Caco-2 (cell line): ENCODE data around the gene CDKN2A. TPM values are rescaled to one million over a fixed set of nuclear protein-coding genes. Genes with fewer than 3 reads are reported as not detected.

Experiments used
- BruUV-seq: library from RNA; stranded (reverse); fragments of 400-500 nt; replicated peaks from 2 replicates; lab custom pipeline; 2021; lab: Mats Ljungman, UMichigan
- CTCF ChIA-PET: fragments of 300-600 bp; sonication (Branson Sonifier 250); formaldehyde crosslinking; loops from one replicate; lab custom pipeline; 2022; ENCODE audit warnings: antibody characterized with exemption; lab: Charles Lee
- POLR2A ChIA-PET: fragments of 300-600 bp; sonication (Branson Sonifier 250); formaldehyde crosslinking; loops from one replicate; lab custom pipeline; 2022; ENCODE audit warnings: antibody characterized with exemption; lab: Charles Lee
- DNase-seq, 2 experiments: peaks; one replicate each; pipeline versions ENCODE4 v3.0.0 to v3.0.0-alpha.2; 2020 to 2022
- H3K27me3 ChIP-seq: replicated peaks from 2 replicates; pipeline ENCODE4 v1.6.0; 2011; ENCODE audit warnings: low read length; ENCODE audit not compliant: control insufficient read depth, insufficient read depth
- H3K36me3 ChIP-seq: 2 replicates; pipeline ENCODE4 v1.5.1; 2011; ENCODE audit warnings: low read length; ENCODE audit not compliant: control insufficient read depth, insufficient read depth
- H3K4me1 ChIP-seq: fragments of 250-450 bp; sonication (Bioruptor Pico); 2 replicates; pipeline ENCODE4 v1.5.1; 2020; ENCODE audit warnings: mild to moderate bottlenecking
- H3K4me3 ChIP-seq: 2 replicates; pipeline ENCODE4 v1.5.1; 2011; ENCODE audit warnings: low read depth, mild to moderate bottlenecking, control low read depth, low read length
- H3K9me3 ChIP-seq: fragments of 250-450 bp; sonication (Bioruptor Pico); 2 replicates; pipeline ENCODE4 v1.5.1; 2020; ENCODE audit warnings: mild to moderate bottlenecking, moderate library complexity
- H3K27ac Mint-ChIP-seq: one replicate; pipeline ENCODE4 v1.8.0; 2022; ENCODE audit warnings: mixed read lengths; ENCODE audit not compliant: unreplicated experiment
- H3K27me3 Mint-ChIP-seq: one replicate; pipeline ENCODE4 v1.8.0; 2022; ENCODE audit warnings: mixed read lengths; ENCODE audit not compliant: insufficient read depth, unreplicated experiment
- H3K36me3 Mint-ChIP-seq: one replicate; pipeline ENCODE4 v1.8.0; 2022; ENCODE audit warnings: mild to moderate bottlenecking, mixed read lengths; ENCODE audit not compliant: insufficient read depth, unreplicated experiment
- H3K4me1 Mint-ChIP-seq: one replicate; pipeline ENCODE4 v1.8.0; 2022; ENCODE audit warnings: low read depth, mixed read lengths; ENCODE audit not compliant: unreplicated experiment
- H3K4me3 Mint-ChIP-seq: one replicate; pipeline ENCODE4 v1.8.0; 2022; ENCODE audit warnings: mild to moderate bottlenecking, moderate library complexity, mixed read lengths; ENCODE audit not compliant: unreplicated experiment
- H3K9me3 Mint-ChIP-seq: one replicate; pipeline ENCODE4 v1.8.0; 2022; ENCODE audit warnings: mixed read lengths; ENCODE audit not compliant: unreplicated experiment
- intact Hi-C: fragments of 100-400 bp; cut with micrococcal nuclease; formaldehyde crosslinking; loops from one replicate; pipeline ENCODE4 v1.10.0; 2022; ENCODE audit not compliant: unreplicated experiment
- total RNA-seq: library from RNA; stranded (reverse); gene quantifications from 2 replicates; pipeline ENCODE4 v1.2.3, GENCODE V29; 2022
- TF ChIP-seq, protein P1 (sequence below), 2 experiments: fragments of 200-600 bp in 1 of 2; IDR thresholded peaks; 1 replicate in 1 of 2; 2 replicates in 1 of 2; pipeline versions ENCODE4 v1.5.1 to v1.8.0; 2011 to 2022; ENCODE audit warnings: antibody characterized with exemption in 1 of 2, control low read depth in 1 of 2, inconsistent platforms in 1 of 2, low read depth in 1 of 2, low read length in 1 of 2, mild to moderate bottlenecking in 1 of 2, moderate library complexity in 1 of 2; ENCODE audit not compliant: insufficient read depth in 1 of 2, severe bottlenecking in 1 of 2, unreplicated experiment in 1 of 2

CDKN2A gene
- total RNA-seq, 1 experiment from 2014 or later = 48.0 TPM

DNA sequence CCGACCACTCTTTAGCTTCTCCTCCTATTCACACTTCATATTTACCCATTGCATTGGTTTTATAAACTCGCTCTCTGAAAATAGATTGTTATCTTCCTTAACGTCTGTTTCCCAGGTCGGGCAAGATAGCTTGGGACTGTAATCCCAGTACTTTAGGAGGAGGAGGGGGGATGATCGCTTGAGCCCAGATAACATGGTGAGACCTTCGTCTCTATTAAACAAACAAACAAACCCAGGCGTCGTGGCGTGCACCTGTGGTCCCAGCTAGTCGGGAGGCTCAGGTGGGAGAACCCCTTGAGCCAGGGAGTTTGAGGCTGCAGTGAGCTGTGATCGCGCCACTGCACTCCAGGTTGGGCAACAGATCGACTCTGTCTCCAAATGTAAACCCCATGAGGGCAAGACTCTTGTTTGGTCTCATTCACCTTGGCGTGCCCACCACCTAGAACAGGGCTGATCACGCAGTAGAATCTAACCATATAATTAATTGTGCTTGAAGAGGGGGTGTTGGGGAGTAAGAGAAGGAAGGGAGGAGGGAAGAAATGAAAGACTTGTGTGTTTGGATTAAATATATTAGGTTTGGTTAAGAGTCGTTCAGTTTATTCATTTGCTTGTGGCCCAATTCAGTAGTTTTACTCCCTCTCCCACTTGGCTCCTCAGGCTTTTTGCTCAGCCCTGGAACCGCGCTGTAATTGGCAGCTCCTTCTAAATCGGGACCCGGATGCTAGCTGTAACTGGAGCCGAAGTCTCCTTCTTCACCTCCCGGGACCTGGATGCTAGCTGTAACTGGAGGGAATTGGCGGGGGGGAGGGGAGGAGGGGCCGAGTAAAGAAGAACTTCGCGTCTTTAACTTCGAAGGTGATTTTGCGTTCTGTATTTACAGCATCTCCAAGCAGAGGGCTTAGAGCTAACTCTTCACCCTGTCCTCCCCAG is 24.9 kb downstream of the CDKN2A start:
- intact Hi-C loops = loop anchor here (10.0 kb wide), 1 partner anchor 94 kb away; no protein-coding TSS in a partner anchor
- H3K4me1 ChIP-seq = no peaks in the 10 kb centered on the region
- Mint-ChIP-seq H3K9me3 (no peaks in the 10 kb centered on the region), H3K4me3 (no peak overlapping the region), H3K36me3 (peaks cover 5% of the 10 kb centered on the region), H3K27me3 (no peaks in the 10 kb centered on the region), H3K4me1 (no peaks in the 10 kb centered on the region), H3K27ac (no peak overlapping the region)
- no peaks in the 10 kb centered on the region for H3K36me3 ChIP-seq
- H3K9me3 ChIP-seq = no peaks in the 10 kb centered on the region
- no TSS peak for BruUV-seq
- CTCF ChIA-PET = no interaction called here
- H3K4me3 ChIP-seq = no peak overlapping the region
- no peaks in the 10 kb centered on the region for H3K27me3 ChIP-seq
- TF ChIP-seq, protein P1, sequence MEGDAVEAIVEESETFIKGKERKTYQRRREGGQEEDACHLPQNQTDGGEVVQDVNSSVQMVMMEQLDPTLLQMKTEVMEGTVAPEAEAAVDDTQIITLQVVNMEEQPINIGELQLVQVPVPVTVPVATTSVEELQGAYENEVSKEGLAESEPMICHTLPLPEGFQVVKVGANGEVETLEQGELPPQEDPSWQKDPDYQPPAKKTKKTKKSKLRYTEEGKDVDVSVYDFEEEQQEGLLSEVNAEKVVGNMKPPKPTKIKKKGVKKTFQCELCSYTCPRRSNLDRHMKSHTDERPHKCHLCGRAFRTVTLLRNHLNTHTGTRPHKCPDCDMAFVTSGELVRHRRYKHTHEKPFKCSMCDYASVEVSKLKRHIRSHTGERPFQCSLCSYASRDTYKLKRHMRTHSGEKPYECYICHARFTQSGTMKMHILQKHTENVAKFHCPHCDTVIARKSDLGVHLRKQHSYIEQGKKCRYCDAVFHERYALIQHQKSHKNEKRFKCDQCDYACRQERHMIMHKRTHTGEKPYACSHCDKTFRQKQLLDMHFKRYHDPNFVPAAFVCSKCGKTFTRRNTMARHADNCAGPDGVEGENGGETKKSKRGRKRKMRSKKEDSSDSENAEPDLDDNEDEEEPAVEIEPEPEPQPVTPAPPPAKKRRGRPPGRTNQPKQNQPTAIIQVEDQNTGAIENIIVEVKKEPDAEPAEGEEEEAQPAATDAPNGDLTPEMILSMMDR (IDR thresholded peaks at IDR 0.05; ENCODE audit: insufficient read depth in 1 of 2, low read depth in 1 of 2, low read length in 1 of 2, severe bottlenecking in 1 of 2, unreplicated experiment in 1 of 2) = no peak
- POLR2A ChIA-PET = no interaction called here
- DNase-seq = no peak

DNA sequence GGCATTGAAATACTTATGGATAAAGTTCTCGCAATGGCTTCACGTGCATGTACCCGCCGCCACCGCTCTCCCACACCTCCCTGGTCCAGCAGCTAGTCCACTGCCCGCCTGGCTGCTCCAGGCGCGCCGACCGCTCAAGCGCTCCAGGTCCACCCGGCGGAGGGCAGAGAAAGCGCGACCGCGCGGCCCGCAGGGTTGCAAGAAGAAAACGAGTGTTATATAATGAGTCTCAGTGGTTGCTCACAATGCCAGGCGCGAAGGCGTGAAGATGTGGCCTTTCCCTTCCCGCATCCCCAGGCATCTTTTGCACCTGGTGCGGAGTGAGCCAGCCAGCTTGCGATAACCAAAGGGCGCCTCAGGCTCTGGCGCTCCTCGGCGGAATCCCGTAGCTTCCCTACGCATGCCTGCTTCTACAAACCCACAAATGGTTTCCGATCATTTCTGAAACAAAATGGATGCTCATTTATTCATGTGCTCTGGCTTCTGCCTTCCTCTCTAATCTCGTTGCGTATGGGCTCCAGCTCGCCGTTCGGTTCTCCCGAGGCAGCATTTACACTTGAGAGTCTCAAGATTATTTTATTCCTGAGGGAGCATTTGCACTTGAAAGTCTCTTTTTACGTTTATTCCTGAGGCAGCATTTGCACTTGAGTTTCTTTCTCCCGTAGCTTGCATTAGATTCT is 25.7 kb downstream of the CDKN2A start:
- CTCF ChIA-PET = no interaction called here
- no TSS peak for BruUV-seq
- no peak overlapping the region for H3K4me3 Mint-ChIP-seq
- POLR2A ChIA-PET = no interaction called here
- no peaks in the 10 kb centered on the region for H3K9me3 ChIP-seq
- TF ChIP-seq, protein P1 (IDR thresholded peaks at IDR 0.05; ENCODE audit: insufficient read depth in 1 of 2, low read depth in 1 of 2, low read length in 1 of 2, severe bottlenecking in 1 of 2, unreplicated experiment in 1 of 2) = no peak
- H3K4me1 ChIP-seq = no peaks in the 10 kb centered on the region
- H3K27me3 ChIP-seq = no peaks in the 10 kb centered on the region
- no peak overlapping the region for H3K27ac Mint-ChIP-seq
- no peak for DNase-seq
- no peaks in the 10 kb centered on the region for H3K27me3 Mint-ChIP-seq
- H3K36me3 Mint-ChIP-seq = peaks cover 5% of the 10 kb centered on the region
- H3K36me3 ChIP-seq = no peaks in the 10 kb centered on the region
- H3K4me1 Mint-ChIP-seq = no peaks in the 10 kb centered on the region
- intact Hi-C loops = loop anchor here (10.0 kb wide), 1 partner anchor 94 kb away; no protein-coding TSS in a partner anchor
- H3K9me3 Mint-ChIP-seq = no peaks in the 10 kb centered on the region
- no peak overlapping the region for H3K4me3 ChIP-seq

DNA sequence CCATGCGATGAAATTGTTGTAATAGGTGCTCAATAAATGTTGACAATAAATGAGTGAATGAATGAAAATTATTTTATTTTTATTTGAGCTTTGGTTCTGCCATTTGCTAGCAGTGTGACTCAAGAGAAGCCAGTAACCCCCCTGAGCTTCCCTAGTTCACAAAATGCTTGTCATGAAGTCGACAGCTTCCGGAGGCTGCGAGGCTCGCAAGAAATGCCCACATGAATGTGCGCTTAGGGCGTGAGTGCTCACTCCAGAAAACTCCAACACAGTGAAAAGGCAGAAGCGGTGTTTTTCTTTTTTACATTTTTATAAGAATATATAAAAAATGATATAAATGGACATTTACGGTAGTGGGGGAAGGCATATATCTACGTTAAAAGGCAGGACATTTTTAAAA is 26.5 kb downstream of the CDKN2A start:
- Mint-ChIP-seq H3K4me1 (no peaks in the 10 kb centered on the region), H3K36me3 (peaks cover 5% of the 10 kb centered on the region), H3K9me3 (no peaks in the 10 kb centered on the region), H3K4me3 (no peak overlapping the region), H3K27ac (no peak overlapping the region), H3K27me3 (no peaks in the 10 kb centered on the region)
- ChIA-PET CTCF (interaction anchor here (0.6 kb wide), 1 partner anchor 112 kb away, joined by 3 read pairs; no protein-coding TSS in a partner anchor), POLR2A (no interaction called here)
- H3K9me3 ChIP-seq = no peaks in the 10 kb centered on the region
- no peaks in the 10 kb centered on the region for H3K4me1 ChIP-seq
- H3K27me3 ChIP-seq = no peaks in the 10 kb centered on the region
- no peak for DNase-seq
- no peaks in the 10 kb centered on the region for H3K36me3 ChIP-seq
- intact Hi-C loops = loop anchor here (10.0 kb wide), 1 partner anchor 93 kb away; no protein-coding TSS in a partner anchor
- no TSS peak for BruUV-seq
- H3K4me3 ChIP-seq = no peak overlapping the region
- TF ChIP-seq, protein P1 (IDR thresholded peaks at IDR 0.05; ENCODE audit: insufficient read depth in 1 of 2, low read depth in 1 of 2, low read length in 1 of 2, severe bottlenecking in 1 of 2, unreplicated experiment in 1 of 2) = no peak
